CD4-positive, alpha-beta memory T cell (primary cell): ENCODE results near the gene PRRX2. TPM values are rescaled to one million over a fixed set of nuclear protein-coding genes. Genes with fewer than 3 reads are reported as not detected.

Source experiments
- CTCF ChIA-PET: fragments of 350-600 bp; sonication (Branson Sonifier 250); formaldehyde crosslinking; loops from one replicate; lab custom pipeline; 2021; ENCODE audit warnings: inconsistent platforms; ENCODE audit not compliant: partially characterized antibody; lab: Charles Lee
- POLR2A ChIA-PET: fragments of 350-600 bp; sonication (Branson Sonifier 250); formaldehyde crosslinking; loops from one replicate; lab custom pipeline; 2021; ENCODE audit not compliant: partially characterized antibody; lab: Charles Lee
- DNase-seq, 5 donors: peaks; one replicate each; pipeline versions ENCODE4 v3.0.0 to v3.0.0-alpha.2; 2020 to 2022; ENCODE audit warnings: mixed read lengths in 1 of 5
- H3K27ac ChIP-seq: one replicate; pipeline ENCODE4 v1.7.0; 2013; ENCODE audit warnings: low read depth, low read length
- H3K27me3 ChIP-seq: 2 replicates; pipeline ENCODE4 v1.7.0; 2013; ENCODE audit warnings: mild to moderate bottlenecking, low read length, moderate library complexity; ENCODE audit not compliant: insufficient read depth
- H3K36me3 ChIP-seq: 2 replicates; pipeline ENCODE4 v1.7.0; 2013; ENCODE audit warnings: mild to moderate bottlenecking, low read length, moderate library complexity; ENCODE audit not compliant: insufficient read depth
- H3K4me1 ChIP-seq: 2 replicates; pipeline ENCODE4 v1.7.0; 2013; ENCODE audit warnings: mild to moderate bottlenecking, low read length, moderate library complexity; ENCODE audit not compliant: insufficient read depth
- H3K4me3 ChIP-seq, 2 donors: one replicate each; pipeline ENCODE4 v1.7.0; 2013; ENCODE audit warnings: low read length in 2 of 2, mild to moderate bottlenecking in 1 of 2
- H3K9me3 ChIP-seq, 2 donors: one replicate each; pipeline ENCODE4 v1.7.0; 2013; ENCODE audit warnings: low read length in 2 of 2, control low read depth in 1 of 2; ENCODE audit not compliant: control insufficient read depth in 1 of 2
- H3K27ac Mint-ChIP-seq, 7 donors: one replicate each; pipeline ENCODE4 v1.8.0; 2020 to 2021; ENCODE audit warnings: mixed read lengths in 7 of 7, mild to moderate bottlenecking in 6 of 7, inconsistent platforms in 3 of 7, moderate library complexity in 3 of 7
- H3K27me3 Mint-ChIP-seq, 2 donors: one replicate each; pipeline ENCODE4 v1.8.0; 2020 to 2021; ENCODE audit warnings: mixed read lengths in 2 of 2
- H3K36me3 Mint-ChIP-seq, 2 donors: one replicate each; pipeline ENCODE4 v1.8.0; 2020 to 2021; ENCODE audit warnings: mixed read lengths in 2 of 2, inconsistent platforms in 1 of 2, mild to moderate bottlenecking in 1 of 2
- H3K4me1 Mint-ChIP-seq, 4 donors: one replicate each; pipeline ENCODE4 v1.8.0; 2020 to 2021; ENCODE audit warnings: mixed read lengths in 4 of 4, mild to moderate bottlenecking in 1 of 4
- H3K4me3 Mint-ChIP-seq, 8 donors: one replicate each; pipeline ENCODE4 v1.8.0; 2020 to 2021; ENCODE audit warnings: mixed read lengths in 8 of 8, mild to moderate bottlenecking in 7 of 8, moderate library complexity in 6 of 8, inconsistent platforms in 3 of 8
- H3K9me3 Mint-ChIP-seq, 8 donors: one replicate each; pipeline ENCODE4 v1.8.0; 2020 to 2021; ENCODE audit warnings: mixed read lengths in 8 of 8, mild to moderate bottlenecking in 5 of 8, inconsistent platforms in 3 of 8, moderate library complexity in 1 of 8
- intact Hi-C: fragments of 100-400 bp; cut with micrococcal nuclease; formaldehyde crosslinking; loops from one replicate; pipeline ENCODE4 v1.15.1; 2023
- polyA plus RNA-seq, 2 donors: library from polyadenylated mRNA; unstranded; fragments of 300-500 nt; fragmentation: Illumina TruSeq; gene quantifications; one replicate each; pipeline ENCODE4 v1.2.3, GENCODE V29; 2021
- total RNA-seq, 2 experiments: library from RNA; stranded (reverse); gene quantifications; one replicate each; pipeline ENCODE4 v1.2.3, GENCODE V29; 2021

The PRRX2 gene
- total and polyA plus RNA-seq, 4 experiments from 2014 or later = not detected

- peaks cover 9 to 19% of the 10 kb centered on the region in 2 donors for H3K27me3 Mint-ChIP-seq
- peak overlapping the region; percentile 76 to 92 (median 86) for H3K4me3 Mint-ChIP-seq
- Histone ChIP-seq H3K27me3 (peaks cover 8% of the 10 kb centered on the region), H3K9me3 (no peaks in the 10 kb centered on the region), H3K36me3 (no peaks in the 10 kb centered on the region), H3K27ac (no peak overlapping the region), H3K4me3 (no peak overlapping the region), H3K4me1 (peaks cover 56% of the 10 kb centered on the region)
- H3K9me3 Mint-ChIP-seq = no peaks in the 10 kb centered on the region
- peak in 4 of 5 donors; percentile 50 to 75 (median 57) for DNase-seq
- peak overlapping the region; percentile 81 to 96 (median 91) for H3K27ac Mint-ChIP-seq
- POLR2A ChIA-PET = interaction anchor here (0.5 to 5.6 kb wide), 11 partner anchors 8 to 1956 kb away, joined by 3 to 58 read pairs (median 4); partner anchors contain the start of genes ASB6 and SH3GLB2
- peaks cover 23 to 65% (median 46%) of the 10 kb centered on the region in 4 donors for H3K4me1 Mint-ChIP-seq
- intact Hi-C loops = loop anchor here (1.0 kb wide), 1 partner anchor 486 kb away; no protein-coding TSS in a partner anchor
- H3K36me3 Mint-ChIP-seq = peaks cover 0 to 17% of the 10 kb centered on the region in 2 donors
- CTCF ChIA-PET = interaction anchor here (0.7 to 8.9 kb wide), 19 partner anchors 12 to 508 kb away, joined by 3 to 151 read pairs (median 11); partner anchors contain the start of genes ASB6 and IER5L
Measured at GRCh38 chr9:129624947-129625346, 40.5 kb upstream of the PRRX2 start.

DNA sequence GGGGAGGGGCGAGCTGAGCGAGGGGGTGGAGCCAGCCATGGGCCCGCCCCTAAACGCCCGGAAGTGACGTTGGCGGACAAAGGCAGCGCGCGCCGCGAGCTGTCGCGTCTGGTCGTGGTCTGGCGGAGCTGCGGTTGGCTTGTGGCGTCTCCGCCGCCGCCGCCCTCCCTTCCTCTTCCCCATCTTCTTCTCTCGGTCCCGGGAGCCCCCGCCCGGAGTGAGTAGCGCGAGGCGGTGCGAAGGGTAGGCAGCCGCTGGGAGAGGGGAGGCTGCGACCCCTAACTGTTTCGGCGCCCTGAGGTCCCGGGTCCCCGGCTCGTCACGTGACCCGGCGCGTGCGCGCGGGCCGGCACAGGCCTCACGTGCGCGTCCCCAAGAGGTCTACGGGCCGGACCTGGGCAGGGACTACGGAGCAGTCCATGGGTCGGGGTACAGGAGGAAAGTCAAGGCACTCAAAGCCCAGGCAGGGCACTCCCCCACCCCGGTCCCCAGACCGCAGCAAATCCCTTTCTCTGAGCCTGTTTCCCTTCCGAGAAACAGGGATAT is 39.3 kb upstream of the PRRX2 start, which contains the start of gene NTMT1:
NTMT1 (plus strand) TSS at position 85 of the 546 bp plus-strand sequence. CDS start 6,541 bp downstream, outside the sequence.
- Histone ChIP-seq H3K9me3 (no peaks in the 10 kb centered on the region), H3K4me1 (peaks cover 48% of the 10 kb centered on the region), H3K27ac (peak within 1 kb of the TSS; percentile 91), H3K36me3 (peaks cover 5% of the 10 kb centered on the region), H3K4me3 (peak within 1 kb of the TSS; percentile 80 to 98), H3K27me3 (peaks cover under 1% of the 10 kb centered on the region)
- DNase-seq = peak; percentile 88 to 91 (median 90)
- Mint-ChIP-seq H3K27me3 (peaks cover 5 to 14% of the 10 kb centered on the region in 2 donors), H3K27ac (peak within 1 kb of the TSS; percentile 89 to 96 (median 95)), H3K36me3 (peaks cover 0 to 23% of the 10 kb centered on the region in 2 donors), H3K4me1 (peaks cover 27 to 72% (median 53%) of the 10 kb centered on the region in 4 donors), H3K9me3 (no peaks in the 10 kb centered on the region), H3K4me3 (peak within 1 kb of the TSS; percentile 84 to 93 (median 89))
- CTCF ChIA-PET = interaction anchor here (0.6 to 8.9 kb wide), 15 partner anchors 13 to 510 kb away, joined by 3 to 151 read pairs (median 12); partner anchors contain the start of genes ASB6 and IER5L
- intact Hi-C loops = loop anchor here (1.0 kb wide), 2 partner anchors 16 to 42 kb away; partner anchors contain the start of gene ASB6
- POLR2A ChIA-PET = interaction anchor here (0.6 to 5.6 kb wide), 21 partner anchors 15 to 1120 kb away, joined by 3 to 58 read pairs (median 3); partner anchors contain the start of genes ASB6, CRAT, IER5L and PTPA

- CTCF ChIA-PET = interaction anchor here (3.8 to 8.9 kb wide), 6 partner anchors 13 to 496 kb away, joined by 21 to 151 read pairs (median 63); partner anchors contain the start of genes ASB6 and IER5L
Measured at GRCh38 chr9:129626625-129627284, 38.7 kb upstream of the PRRX2 start.

GRCh38 chr9:129627556-129628440 is 37.6 kb upstream of the PRRX2 start:
- intact Hi-C loops = no loop called here
- H3K36me3 ChIP-seq = peaks cover 7% of the 10 kb centered on the region
- H3K9me3 ChIP-seq = no peaks in the 10 kb centered on the region
- Mint-ChIP-seq H3K4me1 (peaks cover 35 to 78% (median 62%) of the 10 kb centered on the region in 4 donors), H3K4me3 (peak overlapping the region; percentile 84 to 93 (median 89)), H3K36me3 (peaks cover 5 to 37% of the 10 kb centered on the region in 2 donors), H3K27ac (peak overlapping the region; percentile 87 to 96 (median 95)), H3K27me3 (peaks cover 0 to 8% of the 10 kb centered on the region in 2 donors), H3K9me3 (no peaks in the 10 kb centered on the region)
- no peak for DNase-seq
- ChIA-PET CTCF (interaction anchor here (1.3 to 8.9 kb wide), 5 partner anchors 12 to 497 kb away, joined by 3 to 151 read pairs (median 75); partner anchors contain the start of gene ASB6), POLR2A (interaction anchor here (0.8 to 5.6 kb wide), 6 partner anchors 13 to 516 kb away, joined by 3 to 58 read pairs (median 6); partner anchors contain the start of genes ASB6, IER5L and PTPA)
- H3K27ac ChIP-seq = peak overlapping the region; percentile 91
- H3K4me1 ChIP-seq = peaks cover 48% of the 10 kb centered on the region
- H3K4me3 ChIP-seq = peak overlapping the region; percentile 80 to 98
- H3K27me3 ChIP-seq = no peaks in the 10 kb centered on the region

More at GRCh38 chr9:129626625-129627284, 38.7 kb upstream of the PRRX2 start:
- no peaks in the 10 kb centered on the region for H3K27me3 ChIP-seq
- peaks cover 48% of the 10 kb centered on the region for H3K4me1 ChIP-seq
- Mint-ChIP-seq H3K27me3 (peaks cover 2 to 10% of the 10 kb centered on the region in 2 donors), H3K4me1 (peaks cover 30 to 75% (median 57%) of the 10 kb centered on the region in 4 donors), H3K27ac (peak overlapping the region; percentile 87 to 96 (median 95)), H3K36me3 (peaks cover 0 to 28% of the 10 kb centered on the region in 2 donors), H3K4me3 (peak overlapping the region; percentile 84 to 93 (median 89)), H3K9me3 (no peaks in the 10 kb centered on the region)
- no peaks in the 10 kb centered on the region for H3K9me3 ChIP-seq
- H3K27ac ChIP-seq = peak overlapping the region; percentile 91
- POLR2A ChIA-PET = interaction anchor here (0.8 to 5.6 kb wide), 13 partner anchors 14 to 516 kb away, joined by 3 to 58 read pairs (median 4); partner anchors contain the start of genes ASB6, CRAT, IER5L and PTPA
- DNase-seq = peak in 4 of 5 donors; percentile 34 to 68 (median 51)
- H3K4me3 ChIP-seq = peak overlapping the region; percentile 80 to 98
- peaks cover 5% of the 10 kb centered on the region for H3K36me3 ChIP-seq
- intact Hi-C loops = loop anchor here (1.0 kb wide), 2 partner anchors 16 to 42 kb away; partner anchors contain the start of gene ASB6

DNA sequence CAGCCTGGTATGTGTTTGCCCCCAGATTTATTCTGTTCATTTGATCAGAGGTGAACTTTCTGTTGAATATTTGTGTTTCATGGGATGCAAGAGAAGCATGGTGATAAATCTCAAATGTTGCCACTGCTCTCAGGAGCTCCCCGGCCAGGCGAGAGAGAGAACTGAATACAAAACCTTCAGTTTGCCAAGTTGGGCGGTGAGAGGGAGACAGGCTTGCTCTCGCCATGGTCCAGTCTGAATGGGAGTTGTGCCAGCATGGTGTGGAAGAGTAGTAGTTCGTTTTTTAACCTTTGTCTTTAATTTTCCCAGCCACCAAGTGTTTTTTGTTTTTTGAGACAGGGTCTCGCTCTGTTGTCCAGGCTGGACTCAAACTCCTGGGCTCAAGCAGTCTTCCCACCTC is 36.7 kb upstream of the PRRX2 start:
- ChIA-PET CTCF (interaction anchor here (1.3 to 3.0 kb wide), 3 partner anchors 11 to 497 kb away, joined by 3 to 11 read pairs (median 9); no protein-coding TSS in a partner anchor), POLR2A (interaction anchor here (5.5 to 5.6 kb wide), 2 partner anchors 12 to 490 kb away, joined by 55 to 58 read pairs; partner anchors contain the start of gene ASB6)
- Mint-ChIP-seq H3K4me3 (peak overlapping the region in 2 of 8 donors; percentile 5 to 43), H3K36me3 (peaks cover 5 to 47% of the 10 kb centered on the region in 2 donors), H3K27ac (peak overlapping the region in 6 of 7 donors; percentile 60 to 96 (median 88)), H3K9me3 (no peaks in the 10 kb centered on the region), H3K27me3 (peaks cover 0 to 5% of the 10 kb centered on the region in 2 donors), H3K4me1 (peaks cover 35 to 76% (median 60%) of the 10 kb centered on the region in 4 donors)
- no peak for DNase-seq
- Histone ChIP-seq H3K27ac (no peak overlapping the region), H3K4me3 (no peak overlapping the region), H3K27me3 (no peaks in the 10 kb centered on the region), H3K36me3 (peaks cover 13% of the 10 kb centered on the region), H3K4me1 (peaks cover 48% of the 10 kb centered on the region), H3K9me3 (no peaks in the 10 kb centered on the region)
- intact Hi-C loops = no loop called here
